Measurements from ENCODE around the gene OVOL1.

Gene OVOL1

DNA sequence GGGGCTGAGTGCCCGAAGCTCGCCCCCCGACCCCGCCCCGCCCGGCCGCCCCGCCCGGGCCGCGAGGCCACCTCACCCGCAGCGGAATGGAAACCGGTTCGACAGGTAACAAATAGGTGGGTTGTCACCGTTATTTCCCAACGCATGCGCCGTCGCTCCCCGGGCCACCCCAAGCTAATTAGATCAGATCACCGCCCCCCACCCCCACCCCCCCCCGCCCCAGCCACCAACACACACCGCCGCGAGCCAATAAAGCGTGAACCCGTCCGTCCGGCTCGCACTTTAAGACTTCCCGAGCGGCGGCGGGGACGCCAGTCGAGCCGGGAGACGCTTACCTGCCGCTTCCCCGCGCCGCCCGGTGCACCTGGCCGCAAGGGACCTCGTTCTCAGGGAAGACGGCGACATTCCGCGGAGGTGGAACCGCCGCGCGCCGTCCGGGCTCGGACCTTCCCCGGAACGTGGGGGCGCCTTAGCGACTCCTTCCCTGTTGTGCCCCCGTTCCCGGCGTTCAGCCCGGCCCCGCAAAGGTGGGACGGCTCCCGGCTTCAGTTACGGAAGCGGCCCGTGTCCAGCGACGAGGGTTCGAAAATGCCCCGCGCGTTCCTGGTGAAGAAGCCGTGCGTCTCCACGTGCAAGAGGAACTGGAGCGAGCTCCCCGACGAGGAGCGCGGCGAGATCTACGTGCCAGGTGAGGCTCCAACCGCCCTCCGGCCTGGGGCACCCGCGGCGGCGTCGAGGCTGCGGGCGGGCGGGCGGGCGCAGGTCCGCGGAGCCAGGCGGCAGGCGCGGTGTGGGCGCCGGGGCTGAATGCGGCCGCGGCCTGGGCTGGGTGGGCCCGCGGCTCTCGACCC is at the start of gene OVOL1:
Gene OVOL1, plus strand, starts transcription at position 278 of the 851 bp plus-strand sequence. Its CDS starts 311 bp downstream, at position 589.
- TF ChIP-seq, protein P1, sequence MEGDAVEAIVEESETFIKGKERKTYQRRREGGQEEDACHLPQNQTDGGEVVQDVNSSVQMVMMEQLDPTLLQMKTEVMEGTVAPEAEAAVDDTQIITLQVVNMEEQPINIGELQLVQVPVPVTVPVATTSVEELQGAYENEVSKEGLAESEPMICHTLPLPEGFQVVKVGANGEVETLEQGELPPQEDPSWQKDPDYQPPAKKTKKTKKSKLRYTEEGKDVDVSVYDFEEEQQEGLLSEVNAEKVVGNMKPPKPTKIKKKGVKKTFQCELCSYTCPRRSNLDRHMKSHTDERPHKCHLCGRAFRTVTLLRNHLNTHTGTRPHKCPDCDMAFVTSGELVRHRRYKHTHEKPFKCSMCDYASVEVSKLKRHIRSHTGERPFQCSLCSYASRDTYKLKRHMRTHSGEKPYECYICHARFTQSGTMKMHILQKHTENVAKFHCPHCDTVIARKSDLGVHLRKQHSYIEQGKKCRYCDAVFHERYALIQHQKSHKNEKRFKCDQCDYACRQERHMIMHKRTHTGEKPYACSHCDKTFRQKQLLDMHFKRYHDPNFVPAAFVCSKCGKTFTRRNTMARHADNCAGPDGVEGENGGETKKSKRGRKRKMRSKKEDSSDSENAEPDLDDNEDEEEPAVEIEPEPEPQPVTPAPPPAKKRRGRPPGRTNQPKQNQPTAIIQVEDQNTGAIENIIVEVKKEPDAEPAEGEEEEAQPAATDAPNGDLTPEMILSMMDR (IDR thresholded peaks at IDR 0.05; ENCODE audit: low read depth, low read length) = no peak
- no peaks in the 10 kb centered on the region for H3K36me3 ChIP-seq
- H3K27me3 ChIP-seq (ENCODE audit: insufficient read depth, low read depth, severe bottlenecking) = no peaks in the 10 kb centered on the region
- no peaks in the 10 kb centered on the region for H3K9me3 ChIP-seq (ENCODE audit: severe bottlenecking)
- no peak within 1 kb of the TSS for H3K4me3 ChIP-seq (ENCODE audit: low read depth, low read length)
- no peak for DNase-seq
- no peak within 1 kb of the TSS for H3K27ac ChIP-seq

DNA sequence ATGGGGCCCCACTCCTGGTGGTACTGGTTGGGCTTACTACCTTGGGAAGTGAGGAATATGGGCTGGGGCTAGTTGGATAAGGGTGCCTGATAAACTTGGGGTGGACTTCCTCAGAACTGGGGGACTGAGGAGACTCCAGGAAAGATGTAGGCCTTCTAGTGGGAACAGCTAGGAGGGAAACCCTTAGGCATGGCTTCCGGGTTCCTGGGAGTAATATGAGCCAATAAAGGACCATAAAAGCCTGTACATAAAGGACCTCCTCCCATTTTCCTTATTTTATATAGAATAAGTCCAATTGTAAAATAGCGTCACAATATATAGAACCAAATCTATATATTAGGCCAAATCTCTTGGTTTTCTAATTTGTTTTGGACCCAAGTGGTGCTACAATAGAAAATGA is 47.8 kb upstream of the OVOL1 start:
- no peak overlapping the region for H3K4me3 ChIP-seq (ENCODE audit: low read depth, low read length)
- H3K36me3 ChIP-seq = no peaks in the 10 kb centered on the region
- no peak for DNase-seq
- no peaks in the 10 kb centered on the region for H3K27me3 ChIP-seq (ENCODE audit: insufficient read depth, low read depth, severe bottlenecking)
- TF ChIP-seq, protein P1 (IDR thresholded peaks at IDR 0.05; ENCODE audit: low read depth, low read length) = no peak
- peaks cover 23% of the 10 kb centered on the region for H3K9me3 ChIP-seq (ENCODE audit: severe bottlenecking)
- no peak overlapping the region for H3K27ac ChIP-seq

DNA sequence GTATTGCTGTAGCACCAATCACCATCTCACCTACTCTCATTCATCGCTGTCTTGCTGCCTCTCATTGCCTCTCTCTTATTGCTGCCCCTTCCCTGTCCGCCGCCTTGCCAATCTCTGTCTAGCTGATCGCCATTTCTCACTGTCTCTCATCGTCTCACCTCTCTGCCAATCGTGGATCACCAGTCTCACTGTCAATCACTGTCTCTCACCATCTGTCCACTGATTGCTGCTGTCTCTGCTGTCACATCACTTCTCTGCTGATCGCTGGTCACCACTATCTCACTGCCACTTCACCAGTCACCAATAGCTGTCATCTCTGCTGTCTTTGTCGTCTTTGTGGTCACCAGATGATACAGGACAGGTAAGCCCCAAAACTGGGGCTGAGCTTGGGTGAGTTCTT is 45.7 kb upstream of the OVOL1 start:
- H3K27ac ChIP-seq = no peak overlapping the region
- no peaks in the 10 kb centered on the region for H3K27me3 ChIP-seq (ENCODE audit: insufficient read depth, low read depth, severe bottlenecking)
- peaks cover 17% of the 10 kb centered on the region for H3K9me3 ChIP-seq (ENCODE audit: severe bottlenecking)
- no peak overlapping the region for H3K4me3 ChIP-seq (ENCODE audit: low read depth, low read length)
- TF ChIP-seq, protein P1 (IDR thresholded peaks at IDR 0.05; ENCODE audit: low read depth, low read length) = no peak
- H3K36me3 ChIP-seq = no peaks in the 10 kb centered on the region
- no peak for DNase-seq

DNA sequence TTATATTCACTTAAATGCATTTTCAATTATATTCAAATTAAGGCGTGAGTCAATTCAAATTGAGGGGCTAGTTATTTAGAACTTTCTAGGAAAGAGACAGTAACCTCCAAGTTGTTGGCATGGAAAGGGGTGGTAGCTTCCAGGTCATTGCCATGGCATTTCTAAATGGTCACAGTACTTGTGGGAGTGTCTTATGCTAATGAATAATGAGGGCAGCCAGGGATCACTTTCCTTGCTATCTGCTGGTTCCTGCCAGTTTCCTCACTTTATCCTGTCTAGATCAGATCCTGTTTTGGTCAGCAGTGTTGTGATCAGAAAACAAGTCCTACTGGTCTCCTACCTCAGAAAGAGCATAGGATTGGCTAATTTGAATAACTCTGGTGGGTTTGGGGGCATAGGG is 44.5 kb upstream of the OVOL1 start:
- H3K36me3 ChIP-seq = no peaks in the 10 kb centered on the region
- H3K27me3 ChIP-seq (ENCODE audit: insufficient read depth, low read depth, severe bottlenecking) = no peaks in the 10 kb centered on the region
- TF ChIP-seq, protein P1 (IDR thresholded peaks at IDR 0.05; ENCODE audit: low read depth, low read length) = no peak
- peaks cover 9% of the 10 kb centered on the region for H3K9me3 ChIP-seq (ENCODE audit: severe bottlenecking)
- no peak overlapping the region for H3K27ac ChIP-seq
- H3K4me3 ChIP-seq (ENCODE audit: low read depth, low read length) = no peak overlapping the region
- no peak for DNase-seq

DNA sequence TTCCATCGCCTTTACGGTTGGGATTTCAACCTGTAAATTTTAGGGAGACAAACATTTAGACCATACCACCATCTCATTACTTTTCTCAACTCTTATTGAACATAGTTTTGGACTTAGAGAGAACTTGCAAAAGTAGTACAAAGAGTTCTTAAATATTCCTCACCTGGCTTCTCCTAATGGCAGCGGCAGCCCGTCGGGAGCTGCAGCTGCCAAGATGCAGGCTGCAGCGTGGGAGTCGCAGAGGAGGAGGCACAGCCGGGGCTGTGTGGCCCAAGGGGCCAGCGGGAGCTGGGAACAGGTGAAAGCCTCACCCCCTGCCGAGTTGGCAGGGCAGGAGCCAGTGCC is 43.2 kb upstream of the OVOL1 start:
- no peaks in the 10 kb centered on the region for H3K36me3 ChIP-seq
- no peak overlapping the region for H3K27ac ChIP-seq
- H3K9me3 ChIP-seq (ENCODE audit: severe bottlenecking) = no peaks in the 10 kb centered on the region
- TF ChIP-seq, protein P1 (IDR thresholded peaks at IDR 0.05; ENCODE audit: low read depth, low read length) = no peak
- H3K4me3 ChIP-seq (ENCODE audit: low read depth, low read length) = no peak overlapping the region
- DNase-seq = no peak
- no peaks in the 10 kb centered on the region for H3K27me3 ChIP-seq (ENCODE audit: insufficient read depth, low read depth, severe bottlenecking)

Measured in WERI-Rb-1 (cell line).